ENCODE results near the gene P2RY13.

Gene P2RY13

GRCh38 chr3:151306168-151306810, 23.1 kb downstream of the P2RY13 start:
- DNase-seq (ENCODE audit: insufficient read length) (no peak), FAIRE-seq (no peak)
- TF ChIP-seq POLR2AphosphoS5 (IDR thresholded peaks at IDR 0.05; ENCODE audit: low read depth, low read length) (no peak), POLR2A (IDR thresholded peaks at IDR 0.05; ENCODE audit: low read depth, low read length) (no peak), TAF1 (IDR thresholded peaks at IDR 0.05; ENCODE audit: borderline replicate concordance, low read depth, low read length) (no peak)

- no peak for TF ChIP-seq TAF1 (IDR thresholded peaks at IDR 0.05; ENCODE audit: borderline replicate concordance, low read depth, low read length)
- TF ChIP-seq POLR2AphosphoS5 (IDR thresholded peaks at IDR 0.05; ENCODE audit: low read depth, low read length), result no peak
- TF ChIP-seq POLR2A (IDR thresholded peaks at IDR 0.05; ENCODE audit: low read depth, low read length), result no peak
- FAIRE-seq, result no peak
- DNase-seq (ENCODE audit: insufficient read length), result no peak
Measured at GRCh38 chr3:151305775-151306151, 23.6 kb downstream of the P2RY13 start.

GRCh38 chr3:151305060-151305774, 24.1 kb downstream of the P2RY13 start:
- FAIRE-seq (no peak), DNase-seq (ENCODE audit: insufficient read length) (no peak)
- TF ChIP-seq TAF1 (IDR thresholded peaks at IDR 0.05; ENCODE audit: borderline replicate concordance, low read depth, low read length) (no peak), POLR2A (IDR thresholded peaks at IDR 0.05; ENCODE audit: low read depth, low read length) (no peak), POLR2AphosphoS5 (IDR thresholded peaks at IDR 0.05; ENCODE audit: low read depth, low read length) (no peak)

- FAIRE-seq (no peak), DNase-seq (ENCODE audit: insufficient read length) (no peak)
- no peak for TF ChIP-seq TAF1 (IDR thresholded peaks at IDR 0.05; ENCODE audit: borderline replicate concordance, low read depth, low read length)
- no peak for TF ChIP-seq POLR2AphosphoS5 (IDR thresholded peaks at IDR 0.05; ENCODE audit: low read depth, low read length)
- TF ChIP-seq POLR2A (IDR thresholded peaks at IDR 0.05; ENCODE audit: low read depth, low read length), result no peak
Measured at GRCh38 chr3:151303751-151304150, 25.6 kb downstream of the P2RY13 start.

GRCh38 chr3:151301787-151302186, 27.6 kb downstream of the P2RY13 start:
- DNase-seq (ENCODE audit: insufficient read length) (no peak), FAIRE-seq (no peak)
- TF ChIP-seq POLR2AphosphoS5 (IDR thresholded peaks at IDR 0.05; ENCODE audit: low read depth, low read length) (no peak), POLR2A (IDR thresholded peaks at IDR 0.05; ENCODE audit: low read depth, low read length) (no peak)

GRCh38 chr3:151300539-151300938, 28.8 kb downstream of the P2RY13 start:
- no peak for DNase-seq (ENCODE audit: insufficient read length)
- TF ChIP-seq TAF1 (IDR thresholded peaks at IDR 0.05; ENCODE audit: borderline replicate concordance, low read depth, low read length) (no peak), POLR2A (IDR thresholded peaks at IDR 0.05; ENCODE audit: low read depth, low read length) (no peak), POLR2AphosphoS5 (IDR thresholded peaks at IDR 0.05; ENCODE audit: low read depth, low read length) (no peak)
- FAIRE-seq, result no peak

- FAIRE-seq, result no peak
- TF ChIP-seq TAF1 (IDR thresholded peaks at IDR 0.05; ENCODE audit: borderline replicate concordance, low read depth, low read length), result no peak
- TF ChIP-seq POLR2A (IDR thresholded peaks at IDR 0.05; ENCODE audit: low read depth, low read length), result no peak
- TF ChIP-seq POLR2AphosphoS5 (IDR thresholded peaks at IDR 0.05; ENCODE audit: low read depth, low read length), result no peak
- no peak for DNase-seq (ENCODE audit: insufficient read length)
Measured at GRCh38 chr3:151299006-151299405, 30.3 kb downstream of the P2RY13 start.

GRCh38 chr3:151297429-151297828, 31.9 kb downstream of the P2RY13 start:
- FAIRE-seq (no peak), DNase-seq (ENCODE audit: insufficient read length) (no peak)
- TF ChIP-seq POLR2A (IDR thresholded peaks at IDR 0.05; ENCODE audit: low read depth, low read length), result no peak
- no peak for TF ChIP-seq POLR2AphosphoS5 (IDR thresholded peaks at IDR 0.05; ENCODE audit: low read depth, low read length)
- TF ChIP-seq TAF1 (IDR thresholded peaks at IDR 0.05; ENCODE audit: borderline replicate concordance, low read depth, low read length), result no peak

- no peak for FAIRE-seq
- no peak for TF ChIP-seq POLR2AphosphoS5 (IDR thresholded peaks at IDR 0.05; ENCODE audit: low read depth, low read length)
- no peak for TF ChIP-seq TAF1 (IDR thresholded peaks at IDR 0.05; ENCODE audit: borderline replicate concordance, low read depth, low read length)
- no peak for TF ChIP-seq POLR2A (IDR thresholded peaks at IDR 0.05; ENCODE audit: low read depth, low read length)
- DNase-seq (ENCODE audit: insufficient read length), result no peak
Measured at GRCh38 chr3:151296226-151296625, 33.1 kb downstream of the P2RY13 start.

GRCh38 chr3:151293127-151293526, 36.2 kb downstream of the P2RY13 start:
- no peak for DNase-seq (ENCODE audit: insufficient read length)
- no peak for TF ChIP-seq TAF1 (IDR thresholded peaks at IDR 0.05; ENCODE audit: borderline replicate concordance, low read depth, low read length)
- TF ChIP-seq POLR2AphosphoS5 (IDR thresholded peaks at IDR 0.05; ENCODE audit: low read depth, low read length), result no peak
- no peak for TF ChIP-seq POLR2A (IDR thresholded peaks at IDR 0.05; ENCODE audit: low read depth, low read length)
- FAIRE-seq, result no peak

GRCh38 chr3:151290673-151291072, 38.7 kb downstream of the P2RY13 start:
- FAIRE-seq, result no peak
- TF ChIP-seq TAF1 (IDR thresholded peaks at IDR 0.05; ENCODE audit: borderline replicate concordance, low read depth, low read length) (no peak), POLR2AphosphoS5 (IDR thresholded peaks at IDR 0.05; ENCODE audit: low read depth, low read length) (no peak), POLR2A (IDR thresholded peaks at IDR 0.05; ENCODE audit: low read depth, low read length) (no peak)
- DNase-seq (ENCODE audit: insufficient read length), result no peak

GRCh38 chr3:151289445-151289844, 39.9 kb downstream of the P2RY13 start:
- FAIRE-seq (no peak), DNase-seq (ENCODE audit: insufficient read length) (no peak)
- TF ChIP-seq POLR2A (IDR thresholded peaks at IDR 0.05; ENCODE audit: low read depth, low read length), result no peak
- no peak for TF ChIP-seq POLR2AphosphoS5 (IDR thresholded peaks at IDR 0.05; ENCODE audit: low read depth, low read length)
- no peak for TF ChIP-seq TAF1 (IDR thresholded peaks at IDR 0.05; ENCODE audit: borderline replicate concordance, low read depth, low read length)
